Loucy (cell line): ENCODE measurements around the gene TMEM258.

Experiments
- H2AFZ ChIP-seq: fragments of 200-600 bp; sonication (generic); 2 replicates; pipeline ENCODE4 v1.6.0; 2016; ENCODE audit warnings: antibody characterized with exemption, mild to moderate bottlenecking, low read length, moderate library complexity
- H3F3A ChIP-seq: fragments of 200-600 bp; 2 replicates; pipeline ENCODE4 v1.6.0; 2016; ENCODE audit warnings: antibody characterized with exemption, low read depth, mild to moderate bottlenecking
- H3K27me3 ChIP-seq: fragments of 200-600 bp; sonication (generic); 2 replicates; pipeline ENCODE4 v1.6.1; 2014; ENCODE audit warnings: low read length, mild to moderate bottlenecking; ENCODE audit not compliant: insufficient read depth, poor library complexity, severe bottlenecking
- H3K36me3 ChIP-seq: fragments of 200-600 bp; sonication (generic); 2 replicates; pipeline ENCODE4 v1.6.1; 2016; ENCODE audit warnings: low read length; ENCODE audit not compliant: insufficient read depth
- H3K4me1 ChIP-seq: fragments of 200-600 bp; sonication (generic); 2 replicates; pipeline ENCODE4 v1.5.1; 2014; ENCODE audit warnings: low read length, mild to moderate bottlenecking; ENCODE audit not compliant: insufficient read depth, poor library complexity, severe bottlenecking
- H3K4me2 ChIP-seq: fragments of 200-600 bp; sonication (generic); 2 replicates; pipeline ENCODE4 v1.6.0; 2014; ENCODE audit warnings: antibody characterized with exemption, low read length, low read depth, mild to moderate bottlenecking; ENCODE audit not compliant: poor library complexity, severe bottlenecking
- H3K4me3 ChIP-seq: fragments of 200-600 bp; sonication (generic); 2 replicates; pipeline ENCODE4 v1.5.1; 2014; ENCODE audit warnings: low read length, mild to moderate bottlenecking, mixed read lengths; ENCODE audit not compliant: poor library complexity, severe bottlenecking
- H3K79me2 ChIP-seq: fragments of 200-600 bp; sonication (generic); 2 replicates; pipeline ENCODE4 v1.6.1; 2014; ENCODE audit warnings: low read length; ENCODE audit not compliant: insufficient read depth
- H3K9ac ChIP-seq: fragments of 200-600 bp; sonication (generic); 2 replicates; pipeline ENCODE4 v1.6.0; 2014; ENCODE audit warnings: mild to moderate bottlenecking, low read depth, low read length, moderate library complexity; ENCODE audit not compliant: poor library complexity, severe bottlenecking
- H3K9me2 ChIP-seq: fragments of 200-600 bp; sonication (generic); replicated peaks from 2 replicates; pipeline ENCODE4 v1.6.1; 2016; ENCODE audit warnings: low read depth, low read length, mixed read lengths
- H3K9me3 ChIP-seq: fragments of 200-600 bp; sonication (generic); 2 replicates; pipeline ENCODE4 v1.6.1; 2014; ENCODE audit warnings: mild to moderate bottlenecking, antibody characterized with exemption, low read length, low read depth; ENCODE audit not compliant: insufficient read depth
- H4K20me1 ChIP-seq: fragments of 200-600 bp; sonication (generic); 2 replicates; pipeline ENCODE4 v1.6.0; 2014; ENCODE audit warnings: antibody characterized with exemption, low read length, mild to moderate bottlenecking; ENCODE audit not compliant: insufficient read depth, poor library complexity, severe bottlenecking
- CTCF ChIP-seq: fragments of 200-600 bp; sonication (generic); conservative IDR thresholded peaks from 2 replicates; pipeline ENCODE4 v1.5.1; 2014; ENCODE audit warnings: mild to moderate bottlenecking, antibody characterized with exemption, low read length
- EZH2phosphoT487 ChIP-seq: fragments of 200-600 bp; IDR thresholded peaks from 2 replicates; pipeline ENCODE4 v1.6.1; 2018; ENCODE audit warnings: antibody characterized with exemption, mild to moderate bottlenecking, moderate library complexity, borderline replicate concordance

TMEM258 gene

GRCh38 chr11:61783717-61784505 lies 8.5 kb downstream of the TMEM258 start:
- no peak for TF ChIP-seq EZH2phosphoT487
- no peak for TF ChIP-seq CTCF
- H3K4me1 ChIP-seq: no peaks in the 10 kb centered on the region
- no peaks in the 10 kb centered on the region for H3F3A ChIP-seq
- H3K9me3 ChIP-seq: no peaks in the 10 kb centered on the region
- H3K4me3 ChIP-seq: no peak overlapping the region
- H3K36me3 ChIP-seq: peaks cover 5% of the 10 kb centered on the region; the same call in 1 of the 2 replicates
- H4K20me1 ChIP-seq: peaks cover 7% of the 10 kb centered on the region
- no peak overlapping the region for H3K9ac ChIP-seq
- H3K9me2 ChIP-seq: no peaks in the 10 kb centered on the region
- H2AFZ ChIP-seq: no peak overlapping the region
- H3K4me2 ChIP-seq: no peak overlapping the region
- H3K27me3 ChIP-seq: no peaks in the 10 kb centered on the region
- H3K79me2 ChIP-seq: peaks cover 12% of the 10 kb centered on the region; the same call in 1 of the 2 replicates

DNA sequence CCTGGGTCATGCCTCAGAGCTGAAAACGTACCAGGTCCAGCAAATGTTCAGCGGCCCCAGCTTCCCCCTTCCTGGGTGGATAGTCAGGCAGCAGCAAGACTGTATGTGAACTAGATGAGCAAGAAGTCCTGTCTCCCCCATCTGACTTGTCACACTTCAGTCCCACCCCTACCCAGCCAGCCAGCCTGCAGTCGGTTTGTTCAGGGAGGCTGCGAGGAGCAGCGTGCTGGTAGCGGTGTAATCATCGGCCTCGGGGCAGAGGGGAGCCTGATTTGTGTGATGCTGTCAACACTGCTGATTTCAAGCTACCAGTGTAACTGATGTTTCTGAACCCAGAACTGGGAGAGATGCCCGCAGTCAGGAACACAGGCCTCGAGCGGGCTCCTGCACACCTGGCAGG lies 9.6 kb downstream of the TMEM258 start:
- Histone ChIP-seq H3K4me1 (no peaks in the 10 kb centered on the region), H3K79me2 (peaks cover 4% of the 10 kb centered on the region; the same call in 1 of the 2 replicates), H3K9me3 (no peaks in the 10 kb centered on the region), H3K9ac (no peak overlapping the region), H2AFZ (no peak overlapping the region), H3K9me2 (no peaks in the 10 kb centered on the region), H3F3A (no peaks in the 10 kb centered on the region), H4K20me1 (peaks cover 6% of the 10 kb centered on the region), H3K27me3 (no peaks in the 10 kb centered on the region), H3K4me3 (no peak overlapping the region), H3K4me2 (no peak overlapping the region), H3K36me3 (peaks cover 5% of the 10 kb centered on the region; the same call in 1 of the 2 replicates)
- TF ChIP-seq CTCF (no peak), EZH2phosphoT487 (no peak)

- H3K4me2 ChIP-seq: no peak overlapping the region
- H3K79me2 ChIP-seq: no peaks in the 10 kb centered on the region
- H2AFZ ChIP-seq: no peak overlapping the region
- no peaks in the 10 kb centered on the region for H3K27me3 ChIP-seq
- H3K4me3 ChIP-seq: no peak overlapping the region
- no peaks in the 10 kb centered on the region for H3F3A ChIP-seq
- no peaks in the 10 kb centered on the region for H3K9me2 ChIP-seq
- H3K4me1 ChIP-seq: no peaks in the 10 kb centered on the region
- H3K36me3 ChIP-seq: peaks cover 5% of the 10 kb centered on the region; the same call in 1 of the 2 replicates
- H3K9ac ChIP-seq: no peak overlapping the region
- no peak for TF ChIP-seq EZH2phosphoT487
- no peak for TF ChIP-seq CTCF
- H3K9me3 ChIP-seq: no peaks in the 10 kb centered on the region
- peaks cover under 1% of the 10 kb centered on the region for H4K20me1 ChIP-seq
These were observed 10.1 kb downstream of the TMEM258 start for GRCh38 chr11:61782299-61782698.
